ENCODE measurements around the gene GLYR1. TPM values are rescaled to one million over a fixed set of nuclear protein-coding genes. Genes with fewer than 3 reads are reported as not detected.

GLYR1 gene
- total and polyA plus RNA-seq, 9 of the 15 experiments (the other 6 are each of a cell fraction or from before 2014, with no cell fraction given), result 6.7 to 99.2 (median 60.2) TPM

DNA sequence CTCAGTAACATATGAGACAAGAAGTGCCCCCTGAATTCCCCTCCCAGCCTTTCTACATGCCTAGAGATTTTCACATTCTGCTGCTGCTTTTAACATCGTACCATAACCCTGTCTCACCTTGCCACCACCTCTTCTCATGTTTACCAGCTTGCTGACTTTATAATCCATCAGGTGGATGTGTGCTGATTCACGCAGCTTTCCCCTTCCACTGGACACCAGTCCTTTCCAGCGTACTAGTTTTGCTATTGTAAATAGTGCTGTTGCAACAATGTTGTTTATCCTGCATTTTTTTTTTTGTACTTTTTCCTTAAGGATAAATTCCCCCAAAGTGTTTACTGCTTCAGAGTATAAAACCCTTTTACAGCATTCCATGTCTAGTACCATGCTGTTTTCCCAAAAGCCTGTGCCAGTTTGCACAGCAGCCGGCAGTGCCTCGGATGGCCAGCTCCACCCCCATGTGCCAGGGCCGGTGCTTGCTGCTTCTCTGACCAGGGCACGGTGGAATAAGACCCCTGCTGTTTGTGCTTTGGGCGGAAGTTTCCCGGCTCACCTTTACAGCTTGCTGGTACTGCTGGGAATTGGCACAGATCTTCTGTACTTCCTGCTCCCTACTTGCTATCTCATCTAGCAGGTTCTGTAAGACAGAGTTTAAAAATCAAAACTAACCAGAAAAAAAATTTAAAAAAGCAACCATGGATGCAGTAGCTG lies 41.5 kb upstream of the GLYR1 start:
- Histone ChIP-seq H4K20me1 (replicated peaks; ENCODE audit: control insufficient read depth, insufficient read depth, low read length) (peaks cover 12% of the 10 kb centered on the region), H3K36me3 (ENCODE audit: control insufficient read depth, insufficient read depth, low read length) (peaks cover 27% of the 10 kb centered on the region; the same call in 2 of the 3 replicates), H2AFZ (ENCODE audit: low read depth, low read length) (no peak overlapping the region), H3K4me3 (no peak overlapping the region), H3K9ac (ENCODE audit: insufficient read depth in 1 of 2, low read depth in 2 of 2, low read length in 2 of 2) (peak overlapping the region in 1 of 2 experiments; percentile 66; a peak in 1 of 4 replicates), H3K9me3 (replicated peaks; ENCODE audit: control insufficient read depth, insufficient read depth, low read depth, low read length) (peaks cover 3% of the 10 kb centered on the region; the same call in 1 of the 2 replicates), H3K79me2 (ENCODE audit: control insufficient read depth, insufficient read depth, low read length) (no peaks in the 10 kb centered on the region), H3K27me3 (ENCODE audit: control insufficient read depth in 2 of 2, insufficient read depth in 2 of 2, low read length in 2 of 2) (no peaks in the 10 kb centered on the region), H3K9me1 (ENCODE audit: control insufficient read depth, insufficient read depth, low read length) (peaks cover 3% of the 10 kb centered on the region), H3K27ac (ENCODE audit: extremely low read depth, low read depth, low read length) (no peak overlapping the region), H3K4me1 (replicated peaks in 1 of 2; ENCODE audit: control insufficient read depth in 2 of 2, insufficient read depth in 2 of 2, low read length in 2 of 2) (peaks cover 17 to 54% of the 10 kb centered on the region in 2 experiments; a peak in 4 of 5 replicates), H3K4me2 (ENCODE audit: insufficient read depth, low read length) (no peak overlapping the region)
- BruUV-seq (replicated peaks), result no TSS peak
- FAIRE-seq (no peak), ATAC-seq (no peak), DNase-seq (ENCODE audit: extremely low read depth in 1 of 4, low spot score in 3 of 4) (no peak)
- intact Hi-C loops (cut with micrococcal nuclease), result loop anchor here (10.0 kb wide), 1 partner anchor 46 kb away; the partner anchor contains the start of gene PPL
- POLR2A ChIA-PET, result interaction anchor here (0.6 to 0.7 kb wide), 2 partner anchors 12 to 518 kb away, joined by 3 read pairs; no protein-coding TSS in a partner anchor
- 83% methylated on average over 9 of the region's 9 CpGs for WGBS (ENCODE audit: insufficient coverage, low coverage, missing lambda C conversion rate)
- CTCF ChIA-PET (ENCODE audit: low intra/inter-chr PET ratio), result no interaction called here
- in situ Hi-C loops (cut with MboI), result no loop called here
- TF ChIP-seq, protein P1, sequence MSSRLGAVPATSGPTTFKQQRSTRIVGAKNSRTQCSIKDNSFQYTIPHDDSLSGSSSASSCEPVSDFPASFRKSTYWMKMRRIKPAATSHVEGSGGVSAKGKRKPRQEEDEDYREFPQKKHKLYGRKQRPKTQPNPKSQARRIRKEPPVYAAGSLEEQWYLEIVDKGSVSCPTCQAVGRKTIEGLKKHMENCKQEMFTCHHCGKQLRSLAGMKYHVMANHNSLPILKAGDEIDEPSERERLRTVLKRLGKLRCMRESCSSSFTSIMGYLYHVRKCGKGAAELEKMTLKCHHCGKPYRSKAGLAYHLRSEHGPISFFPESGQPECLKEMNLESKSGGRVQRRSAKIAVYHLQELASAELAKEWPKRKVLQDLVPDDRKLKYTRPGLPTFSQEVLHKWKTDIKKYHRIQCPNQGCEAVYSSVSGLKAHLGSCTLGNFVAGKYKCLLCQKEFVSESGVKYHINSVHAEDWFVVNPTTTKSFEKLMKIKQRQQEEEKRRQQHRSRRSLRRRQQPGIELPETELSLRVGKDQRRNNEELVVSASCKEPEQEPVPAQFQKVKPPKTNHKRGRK (tag; IDR thresholded peaks at IDR 0.05), result no peak
- TF ChIP-seq ARNT (IDR thresholded peaks at IDR 0.05) (no peak), KAT2B (IDR thresholded peaks at IDR 0.05; ENCODE audit: low read depth, low read length) (no peak), HDAC6 (IDR thresholded peaks at IDR 0.05; ENCODE audit: low read depth, low read length) (no peak), TAL1 (IDR thresholded peaks at IDR 0.05) (no peak), KLF6 (CRISPR knock-in tag; IDR thresholded peaks at IDR 0.05; ENCODE audit: borderline replicate concordance) (no peak), FOXK2 (conservative IDR thresholded peaks at IDR 0.05 in 1 of 2, IDR thresholded peaks at IDR 0.05 in 1 of 2; ENCODE audit: low read depth in 2 of 2) (no peak)
- TF ChIP-seq, protein P2, sequence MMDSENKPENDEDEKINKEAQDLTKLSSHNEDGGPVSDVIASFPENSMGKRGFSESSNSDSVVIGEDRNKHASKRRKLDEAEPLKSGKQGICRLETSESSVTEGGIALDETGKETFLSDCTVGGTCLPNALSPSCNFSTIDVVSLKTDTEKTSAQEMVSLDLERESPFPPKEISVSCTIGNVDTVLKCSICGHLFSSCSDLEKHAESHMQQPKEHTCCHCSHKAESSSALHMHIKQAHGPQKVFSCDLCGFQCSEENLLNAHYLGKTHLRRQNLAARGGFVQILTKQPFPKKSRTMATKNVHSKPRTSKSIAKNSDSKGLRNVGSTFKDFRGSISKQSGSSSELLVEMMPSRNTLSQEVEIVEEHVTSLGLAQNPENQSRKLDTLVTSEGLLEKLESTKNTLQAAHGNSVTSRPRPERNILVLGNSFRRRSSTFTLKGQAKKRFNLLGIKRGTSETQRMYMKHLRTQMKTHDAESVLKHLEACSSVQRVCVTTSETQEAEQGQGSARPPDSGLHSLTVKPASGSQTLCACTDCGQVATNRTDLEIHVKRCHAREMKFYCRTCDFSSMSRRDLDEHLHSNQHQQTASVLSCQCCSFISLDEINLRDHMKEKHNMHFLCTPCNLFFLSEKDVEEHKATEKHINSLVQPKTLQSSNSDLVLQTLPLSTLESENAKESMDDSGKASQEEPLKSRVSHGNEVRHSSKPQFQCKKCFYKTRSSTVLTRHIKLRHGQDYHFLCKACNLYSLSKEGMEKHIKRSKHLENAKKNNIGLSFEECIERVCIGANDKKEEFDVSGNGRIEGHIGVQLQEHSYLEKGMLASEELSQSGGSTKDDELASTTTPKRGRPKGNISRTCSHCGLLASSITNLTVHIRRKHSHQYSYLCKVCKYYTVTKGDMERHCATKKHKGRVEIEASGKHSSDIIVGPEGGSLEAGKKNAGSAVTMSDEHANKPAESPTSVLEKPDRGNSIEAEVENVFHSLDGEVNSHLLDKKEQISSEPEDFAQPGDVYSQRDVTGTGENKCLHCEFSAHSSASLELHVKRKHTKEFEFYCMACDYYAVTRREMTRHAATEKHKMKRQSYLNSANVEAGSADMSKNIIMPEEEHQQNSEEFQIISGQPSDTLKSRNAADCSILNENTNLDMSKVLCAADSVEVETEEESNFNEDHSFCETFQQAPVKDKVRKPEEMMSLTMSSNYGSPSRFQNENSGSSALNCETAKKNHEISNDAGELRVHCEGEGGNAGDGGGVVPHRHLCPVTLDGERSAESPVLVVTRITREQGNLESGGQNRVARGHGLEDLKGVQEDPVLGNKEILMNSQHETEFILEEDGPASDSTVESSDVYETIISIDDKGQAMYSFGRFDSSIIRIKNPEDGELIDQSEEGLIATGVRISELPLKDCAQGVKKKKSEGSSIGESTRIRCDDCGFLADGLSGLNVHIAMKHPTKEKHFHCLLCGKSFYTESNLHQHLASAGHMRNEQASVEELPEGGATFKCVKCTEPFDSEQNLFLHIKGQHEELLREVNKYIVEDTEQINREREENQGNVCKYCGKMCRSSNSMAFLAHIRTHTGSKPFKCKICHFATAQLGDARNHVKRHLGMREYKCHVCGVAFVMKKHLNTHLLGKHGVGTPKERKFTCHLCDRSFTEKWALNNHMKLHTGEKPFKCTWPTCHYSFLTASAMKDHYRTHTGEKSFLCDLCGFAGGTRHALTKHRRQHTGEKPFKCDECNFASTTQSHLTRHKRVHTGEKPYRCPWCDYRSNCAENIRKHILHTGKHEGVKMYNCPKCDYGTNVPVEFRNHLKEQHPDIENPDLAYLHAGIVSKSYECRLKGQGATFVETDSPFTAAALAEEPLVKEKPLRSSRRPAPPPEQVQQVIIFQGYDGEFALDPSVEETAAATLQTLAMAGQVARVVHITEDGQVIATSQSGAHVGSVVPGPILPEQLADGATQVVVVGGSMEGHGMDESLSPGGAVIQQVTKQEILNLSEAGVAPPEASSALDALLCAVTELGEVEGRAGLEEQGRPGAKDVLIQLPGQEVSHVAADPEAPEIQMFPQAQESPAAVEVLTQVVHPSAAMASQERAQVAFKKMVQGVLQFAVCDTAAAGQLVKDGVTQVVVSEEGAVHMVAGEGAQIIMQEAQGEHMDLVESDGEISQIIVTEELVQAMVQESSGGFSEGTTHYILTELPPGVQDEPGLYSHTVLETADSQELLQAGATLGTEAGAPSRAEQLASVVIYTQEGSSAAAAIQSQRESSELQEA (IDR thresholded peaks at IDR 0.05; ENCODE audit: low read depth), result no peak

Data from K562 (cell line).